HG03565 (cell line): ENCODE results near the gene KLK3.
"Not testable (repeated sequence)": the region's sequence is repeated elsewhere in the genome, so short reads cannot be mapped to it uniquely, and the experiment has no call there.

Experiments used
- ATAC-seq: cut with Tn5 transposase; IDR thresholded peaks from one replicate; pipeline ENCODE4 v1.9.1; 2021; ENCODE audit warnings: mild to moderate bottlenecking, moderate library complexity; ENCODE audit not compliant: unreplicated experiment

KLK3 gene

DNA sequence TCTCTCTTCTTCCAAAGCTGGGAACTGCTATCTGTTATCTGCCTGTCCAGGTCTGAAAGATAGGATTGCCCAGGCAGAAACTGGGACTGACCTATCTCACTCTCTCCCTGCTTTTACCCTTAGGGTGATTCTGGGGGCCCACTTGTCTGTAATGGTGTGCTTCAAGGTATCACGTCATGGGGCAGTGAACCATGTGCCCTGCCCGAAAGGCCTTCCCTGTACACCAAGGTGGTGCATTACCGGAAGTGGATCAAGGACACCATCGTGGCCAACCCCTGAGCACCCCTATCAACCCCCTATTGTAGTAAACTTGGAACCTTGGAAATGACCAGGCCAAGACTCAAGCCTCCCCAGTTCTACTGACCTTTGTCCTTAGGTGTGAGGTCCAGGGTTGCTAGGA is 5.1 kb downstream of the KLK3 start:
- no peak for ATAC-seq

DNA sequence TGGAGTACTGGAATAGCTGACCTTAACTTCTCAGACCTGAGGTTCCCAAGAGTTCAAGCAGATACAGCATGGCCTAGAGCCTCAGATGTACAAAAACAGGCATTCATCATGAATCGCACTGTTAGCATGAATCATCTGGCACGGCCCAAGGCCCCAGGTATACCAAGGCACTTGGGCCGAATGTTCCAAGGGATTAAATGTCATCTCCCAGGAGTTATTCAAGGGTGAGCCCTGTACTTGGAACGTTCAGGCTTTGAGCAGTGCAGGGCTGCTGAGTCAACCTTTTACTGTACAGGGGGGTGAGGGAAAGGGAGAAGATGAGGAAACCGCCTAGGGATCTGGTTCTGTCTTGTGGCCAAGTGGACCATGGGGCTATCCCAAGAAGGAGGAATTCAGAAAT is 6.3 kb downstream of the KLK3 start:
- no peak for ATAC-seq

GRCh38 chr19:50861496-50862286 is 7.0 kb downstream of the KLK3 start:
- ATAC-seq: no peak

GRCh38 chr19:50869479-50869878 is 14.8 kb downstream of the KLK3 start:
- no peak for ATAC-seq

- no peak for ATAC-seq
These were observed 15.8 kb downstream of the KLK3 start for GRCh38 chr19:50870417-50871089.

- no peak for ATAC-seq
These were observed 18.3 kb downstream of the KLK3 start, which contains the start of gene KLK2 for GRCh38 chr19:50873056-50873455. TSS of gene KLK2 (plus strand) at chr19:50873439. CDS start at chr19:50873474, 35 bp downstream.

DNA sequence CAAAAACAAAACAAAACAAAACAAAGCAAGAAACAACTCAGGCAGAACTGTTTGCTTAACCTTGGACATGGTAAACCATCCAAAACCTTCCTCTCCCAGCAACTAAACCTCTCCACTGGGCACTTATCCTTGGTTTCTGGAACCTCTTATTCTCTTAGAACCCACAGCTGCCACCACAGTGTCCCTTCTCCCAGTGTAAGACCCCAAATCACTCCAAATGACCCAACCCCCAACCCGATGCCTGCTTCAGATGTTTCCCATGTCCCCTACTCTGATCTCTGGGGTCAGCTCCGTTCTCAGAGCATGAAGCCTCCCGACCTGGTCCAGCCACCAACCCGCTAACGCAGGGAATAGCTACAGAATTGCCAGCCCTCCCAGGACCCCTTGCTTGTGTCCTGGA is 19.5 kb downstream of the KLK3 start:
- ATAC-seq: no peak

DNA sequence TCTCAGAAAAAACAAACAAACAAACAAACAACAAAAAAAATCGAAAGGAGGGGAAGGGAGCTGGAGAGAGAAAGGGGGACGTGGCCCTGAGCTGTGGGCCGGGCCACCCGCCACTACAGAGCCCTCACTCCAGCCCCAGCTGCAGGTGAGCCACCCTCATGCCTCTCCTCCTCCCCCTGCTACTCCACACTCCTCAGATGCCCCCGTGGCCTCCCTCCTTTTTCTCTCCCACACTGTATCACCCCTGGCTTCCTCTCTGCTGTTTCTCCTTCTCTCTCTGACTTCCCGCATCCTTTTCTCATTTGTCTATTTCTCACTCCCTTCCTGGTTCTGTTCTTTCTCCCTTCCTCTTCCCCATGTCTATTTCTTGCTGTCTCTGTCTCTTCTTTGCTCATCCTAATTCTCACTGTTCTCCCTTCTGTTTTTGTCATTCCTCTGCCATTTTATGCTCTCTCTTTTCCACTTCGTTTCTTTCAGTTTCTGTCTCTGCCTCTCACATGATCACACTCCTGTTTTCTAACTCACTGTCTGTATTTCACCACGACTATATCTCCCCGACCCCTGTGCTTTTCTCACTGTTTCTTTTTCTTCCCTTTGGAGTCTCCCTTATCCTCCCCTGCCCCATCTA is 21.2 kb downstream of the KLK3 start:
- ATAC-seq: no peak

- ATAC-seq: no peak
These were observed 21.7 kb downstream of the KLK3 start for GRCh38 chr19:50876456-50876855.

GRCh38 chr19:50877338-50877737 is 22.6 kb downstream of the KLK3 start:
- no peak for ATAC-seq

GRCh38 chr19:50878851-50879250 is 24.1 kb downstream of the KLK3 start:
- ATAC-seq: no peak

DNA sequence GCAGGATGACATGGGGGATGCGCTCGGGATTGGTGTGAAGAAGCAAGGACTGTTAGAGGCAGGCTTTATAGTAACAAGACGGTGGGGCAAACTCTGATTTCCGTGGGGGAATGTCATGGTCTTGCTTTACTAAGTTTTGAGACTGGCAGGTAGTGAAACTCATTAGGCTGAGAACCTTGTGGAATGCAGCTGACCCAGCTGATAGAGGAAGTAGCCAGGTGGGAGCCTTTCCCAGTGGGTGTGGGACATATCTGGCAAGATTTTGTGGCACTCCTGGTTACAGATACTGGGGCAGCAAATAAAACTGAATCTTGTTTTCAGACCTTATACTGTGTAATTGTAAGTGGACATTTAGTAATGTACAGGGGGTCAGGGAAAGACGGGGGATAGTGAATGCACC is 25.5 kb downstream of the KLK3 start:
- no peak for ATAC-seq

GRCh38 chr19:50882188-50882587 is 27.5 kb downstream of the KLK3 start:
- no peak for ATAC-seq

GRCh38 chr19:50889638-50890037 is 34.9 kb downstream of the KLK3 start:
- ATAC-seq: no peak

- ATAC-seq: no peak
These were observed 35.9 kb downstream of the KLK3 start for GRCh38 chr19:50890422-50891252.

- no peak for ATAC-seq
These were observed 36.5 kb downstream of the KLK3 start for GRCh38 chr19:50891253-50891625.

GRCh38 chr19:50893047-50893736 is 38.5 kb downstream of the KLK3 start:
- no peak for ATAC-seq

GRCh38 chr19:50894478-50895356 is 40.0 kb downstream of the KLK3 start:
- ATAC-seq: no peak

GRCh38 chr19:50896089-50896590 is 41.4 kb downstream of the KLK3 start:
- ATAC-seq: not testable (repeated sequence)
